RWPE1 (cell line): ENCODE results near the gene TM4SF1.

Experiments
- CTCF ChIA-PET: fragments of 350-600 bp; sonication (Branson Sonifier 250); formaldehyde crosslinking; extraction: SDS; loops from one replicate; lab custom pipeline; 2021; lab: Yijun Ruan, JAX
- POLR2A ChIA-PET: fragments of 400-600 bp; formaldehyde crosslinking; extraction: SDS; loops from one replicate; lab custom pipeline; 2020; ENCODE audit warnings: antibody characterized with exemption; ENCODE audit not compliant: low non-redundant PET; lab: Yijun Ruan, JAX
- DNase-seq: peaks from one replicate; pipeline ENCODE4 v3.0.0; 2012; ENCODE audit warnings: low spot score
- H3K27ac ChIP-seq: fragments of 450-650 bp; 2 replicates; pipeline ENCODE4 v1.5.1; 2017
- CTCF ChIP-seq: fragments of 450-650 bp; conservative IDR thresholded peaks from 2 replicates; pipeline ENCODE4 v1.5.1; 2017; ENCODE audit warnings: low read depth, mild to moderate bottlenecking

TM4SF1 gene

GRCh38 chr3:149368201-149368673, 9.2 kb downstream of the TM4SF1 start:
- CTCF ChIA-PET: no interaction called here

GRCh38 chr3:149366941-149367840, 10.3 kb downstream of the TM4SF1 start:
- POLR2A ChIA-PET: no interaction called here
- H3K27ac ChIP-seq: no peak overlapping the region; the same call in 1 of the 2 replicates
- CTCF ChIA-PET: interaction anchor here (1.1 kb wide), 1 partner anchor 113 kb away, joined by 3 read pairs; no protein-coding TSS in a partner anchor
- DNase-seq: peak; percentile 74
- TF ChIP-seq CTCF: no peak

More at GRCh38 chr3:149368201-149368673, 9.2 kb downstream of the TM4SF1 start:
- DNase-seq: no peak
- POLR2A ChIA-PET: no interaction called here
- no peak for TF ChIP-seq CTCF
- H3K27ac ChIP-seq: no peak overlapping the region

GRCh38 chr3:149366031-149366430, 11.4 kb downstream of the TM4SF1 start:
- CTCF ChIA-PET: interaction anchor here (0.7 kb wide), 1 partner anchor 635 kb away, joined by 3 read pairs; no protein-coding TSS in a partner anchor
- POLR2A ChIA-PET: no interaction called here
- no peak overlapping the region for H3K27ac ChIP-seq

GRCh38 chr3:149364624-149365023, 12.8 kb downstream of the TM4SF1 start:
- ChIA-PET CTCF (no interaction called here), POLR2A (no interaction called here)
- no peak for TF ChIP-seq CTCF
- H3K27ac ChIP-seq: no peak overlapping the region
- no peak for DNase-seq

More at GRCh38 chr3:149366031-149366430, 11.4 kb downstream of the TM4SF1 start:
- no peak for TF ChIP-seq CTCF
- no peak for DNase-seq

- CTCF ChIA-PET: interaction anchor here (0.8 to 1.1 kb wide), 2 partner anchors 8 to 125 kb away, joined by 3 read pairs; no protein-coding TSS in a partner anchor
- DNase-seq: no peak
- no peak overlapping the region for H3K27ac ChIP-seq
- POLR2A ChIA-PET: no interaction called here
- TF ChIP-seq CTCF: no peak
These were observed 14.4 kb downstream of the TM4SF1 start for GRCh38 chr3:149363053-149363452.

- no peak for TF ChIP-seq CTCF
- DNase-seq: no peak
- POLR2A ChIA-PET: no interaction called here
- no peak overlapping the region for H3K27ac ChIP-seq
- CTCF ChIA-PET: interaction anchor here (0.8 to 1.1 kb wide), 2 partner anchors 9 to 126 kb away, joined by 3 read pairs; no protein-coding TSS in a partner anchor
These were observed 15.1 kb downstream of the TM4SF1 start for GRCh38 chr3:149362366-149362765.
